Osteoblast (primary cell): ENCODE results near the gene IFRD2. TPM values are rescaled to one million over a fixed set of nuclear protein-coding genes. Genes with fewer than 3 reads are reported as not detected.

Experiments used
- DNase-seq: peaks from one replicate; pipeline ENCODE4 v3.0.0; 2011; ENCODE audit warnings: low spot score, mixed read lengths; ENCODE audit not compliant: insufficient read length; ENCODE audit errors: missing footprints
- H2AFZ ChIP-seq: 2 replicates; pipeline ENCODE4 v1.6.0; 2011; ENCODE audit warnings: mild to moderate bottlenecking, low read length
- H3K27ac ChIP-seq: 2 replicates; pipeline ENCODE4 v1.5.1; 2011; ENCODE audit warnings: mild to moderate bottlenecking, low read depth, low read length, moderate library complexity
- H3K27me3 ChIP-seq: 2 replicates; pipeline ENCODE4 v1.6.0; 2012; ENCODE audit warnings: mild to moderate bottlenecking, control low read depth, inconsistent platforms, low read length, moderate library complexity; ENCODE audit not compliant: insufficient read depth
- H3K36me3 ChIP-seq: 2 replicates; pipeline ENCODE4 v1.5.1; 2011; ENCODE audit warnings: mild to moderate bottlenecking, low read length, control low read depth, moderate library complexity; ENCODE audit not compliant: insufficient read depth
- H3K4me1 ChIP-seq: 2 replicates; pipeline ENCODE4 v1.5.1; 2011; ENCODE audit warnings: mild to moderate bottlenecking, low read length, control low read depth, moderate library complexity; ENCODE audit not compliant: insufficient read depth
- H3K4me2 ChIP-seq: 2 replicates; pipeline ENCODE4 v1.6.0; 2011; ENCODE audit warnings: mild to moderate bottlenecking, low read length; ENCODE audit not compliant: insufficient read depth
- H3K4me3 ChIP-seq: fragments of 200-600 bp; sonication (generic); 3 replicates; pipeline ENCODE4 v1.5.1; 2012; ENCODE audit warnings: mild to moderate bottlenecking, low read length, inconsistent platforms; ENCODE audit not compliant: insufficient read depth
- H3K79me2 ChIP-seq: 2 replicates; pipeline ENCODE4 v1.6.0; 2012; ENCODE audit warnings: mild to moderate bottlenecking, low read length, control low read depth, inconsistent platforms; ENCODE audit not compliant: insufficient read depth
- H3K9me3 ChIP-seq: 2 replicates; pipeline ENCODE4 v1.5.1; 2011; ENCODE audit warnings: low read depth, low read length, control low read depth
- H4K20me1 ChIP-seq: 2 replicates; pipeline ENCODE4 v1.6.0; 2012; ENCODE audit warnings: mild to moderate bottlenecking, low read length, control low read depth; ENCODE audit not compliant: insufficient read depth
- total RNA-seq: library from RNA; depleted of rRNA; stranded (reverse); fragments of >200 nt; gene quantifications from 2 replicates; pipeline ENCODE4 v1.2.3, GENCODE V29; 2012
- TF ChIP-seq, protein P1 (sequence below): IDR thresholded peaks from 2 replicates; pipeline ENCODE4 v1.5.1; 2011; ENCODE audit warnings: mild to moderate bottlenecking, low read depth, low read length, moderate library complexity; ENCODE audit errors: extremely low read depth

IFRD2 gene
- total RNA-seq, 1 donor, result 65.1 TPM

DNA sequence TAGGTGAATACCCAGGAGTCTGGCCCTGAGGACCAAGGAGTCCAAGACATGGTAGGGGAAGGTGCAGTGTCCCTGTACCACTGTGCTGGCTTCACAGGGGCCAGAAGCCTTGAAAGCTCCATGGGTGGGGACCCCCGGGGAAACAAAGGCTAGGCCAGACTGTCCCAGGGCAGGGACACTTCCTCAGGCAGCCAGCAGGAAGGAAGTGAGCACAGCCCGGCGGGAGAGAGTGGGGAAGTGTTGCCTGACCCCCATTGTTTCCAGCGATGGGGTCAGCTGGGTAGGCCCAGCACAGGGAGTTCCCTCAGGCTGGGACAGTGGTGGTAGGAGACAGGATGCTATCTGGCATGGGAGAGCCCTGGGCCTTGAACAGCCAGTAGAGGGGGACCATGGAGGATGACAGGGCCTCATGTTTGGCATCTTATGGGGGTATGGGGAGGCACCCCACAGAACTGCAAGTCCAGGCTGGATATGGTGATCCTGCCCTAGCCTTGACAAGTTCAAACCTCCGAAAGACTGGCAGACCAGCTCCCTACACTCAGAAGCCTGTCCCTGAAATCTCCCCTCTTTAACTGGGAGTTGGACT lies 31.5 kb upstream of the IFRD2 start:
- Histone ChIP-seq H3K27me3 (no peaks in the 10 kb centered on the region), H3K27ac (no peak overlapping the region), H4K20me1 (peaks cover 25% of the 10 kb centered on the region), H2AFZ (no peak overlapping the region), H3K9me3 (no peaks in the 10 kb centered on the region), H3K79me2 (peaks cover 42% of the 10 kb centered on the region), H3K4me2 (no peak overlapping the region), H3K4me1 (peaks cover 26% of the 10 kb centered on the region), H3K4me3 (no peak overlapping the region), H3K36me3 (peaks cover 23% of the 10 kb centered on the region)
- TF ChIP-seq, protein P1, sequence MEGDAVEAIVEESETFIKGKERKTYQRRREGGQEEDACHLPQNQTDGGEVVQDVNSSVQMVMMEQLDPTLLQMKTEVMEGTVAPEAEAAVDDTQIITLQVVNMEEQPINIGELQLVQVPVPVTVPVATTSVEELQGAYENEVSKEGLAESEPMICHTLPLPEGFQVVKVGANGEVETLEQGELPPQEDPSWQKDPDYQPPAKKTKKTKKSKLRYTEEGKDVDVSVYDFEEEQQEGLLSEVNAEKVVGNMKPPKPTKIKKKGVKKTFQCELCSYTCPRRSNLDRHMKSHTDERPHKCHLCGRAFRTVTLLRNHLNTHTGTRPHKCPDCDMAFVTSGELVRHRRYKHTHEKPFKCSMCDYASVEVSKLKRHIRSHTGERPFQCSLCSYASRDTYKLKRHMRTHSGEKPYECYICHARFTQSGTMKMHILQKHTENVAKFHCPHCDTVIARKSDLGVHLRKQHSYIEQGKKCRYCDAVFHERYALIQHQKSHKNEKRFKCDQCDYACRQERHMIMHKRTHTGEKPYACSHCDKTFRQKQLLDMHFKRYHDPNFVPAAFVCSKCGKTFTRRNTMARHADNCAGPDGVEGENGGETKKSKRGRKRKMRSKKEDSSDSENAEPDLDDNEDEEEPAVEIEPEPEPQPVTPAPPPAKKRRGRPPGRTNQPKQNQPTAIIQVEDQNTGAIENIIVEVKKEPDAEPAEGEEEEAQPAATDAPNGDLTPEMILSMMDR, result no peak
- DNase-seq, result no peak

DNA sequence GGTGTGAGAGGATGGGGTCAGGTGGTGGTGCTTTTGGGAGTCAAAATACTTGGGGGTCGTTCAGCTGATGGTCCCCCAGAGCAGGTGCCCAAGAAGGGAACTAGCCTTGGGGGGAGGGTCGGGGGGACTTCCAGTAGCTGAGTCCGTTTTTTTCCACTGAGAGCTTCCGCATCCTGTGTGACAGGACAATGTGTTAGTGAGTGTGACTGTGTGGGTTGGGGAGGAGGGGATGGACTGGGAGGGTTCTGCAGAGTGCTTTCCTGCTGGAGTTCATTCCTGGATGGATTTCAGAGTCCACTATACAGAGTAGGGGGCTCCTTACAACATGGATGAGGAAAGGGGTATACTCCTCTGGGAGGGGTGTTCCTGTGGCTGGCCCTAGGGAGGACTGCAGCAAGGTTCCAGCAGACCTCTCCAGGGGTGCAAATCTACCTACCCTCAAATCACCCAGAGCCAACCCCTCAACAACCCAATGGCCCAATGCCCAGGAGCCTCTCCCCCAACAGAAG lies 30.9 kb upstream of the IFRD2 start:
- Histone ChIP-seq H3K27me3 (no peaks in the 10 kb centered on the region), H3K4me3 (no peak overlapping the region), H3K9me3 (no peaks in the 10 kb centered on the region), H3K79me2 (peaks cover 48% of the 10 kb centered on the region), H3K4me1 (peaks cover 21% of the 10 kb centered on the region), H4K20me1 (peaks cover 31% of the 10 kb centered on the region), H3K36me3 (peaks cover 29% of the 10 kb centered on the region), H3K27ac (no peak overlapping the region), H3K4me2 (no peak overlapping the region), H2AFZ (no peak overlapping the region)
- TF ChIP-seq, protein P1, result no peak
- no peak for DNase-seq

DNA sequence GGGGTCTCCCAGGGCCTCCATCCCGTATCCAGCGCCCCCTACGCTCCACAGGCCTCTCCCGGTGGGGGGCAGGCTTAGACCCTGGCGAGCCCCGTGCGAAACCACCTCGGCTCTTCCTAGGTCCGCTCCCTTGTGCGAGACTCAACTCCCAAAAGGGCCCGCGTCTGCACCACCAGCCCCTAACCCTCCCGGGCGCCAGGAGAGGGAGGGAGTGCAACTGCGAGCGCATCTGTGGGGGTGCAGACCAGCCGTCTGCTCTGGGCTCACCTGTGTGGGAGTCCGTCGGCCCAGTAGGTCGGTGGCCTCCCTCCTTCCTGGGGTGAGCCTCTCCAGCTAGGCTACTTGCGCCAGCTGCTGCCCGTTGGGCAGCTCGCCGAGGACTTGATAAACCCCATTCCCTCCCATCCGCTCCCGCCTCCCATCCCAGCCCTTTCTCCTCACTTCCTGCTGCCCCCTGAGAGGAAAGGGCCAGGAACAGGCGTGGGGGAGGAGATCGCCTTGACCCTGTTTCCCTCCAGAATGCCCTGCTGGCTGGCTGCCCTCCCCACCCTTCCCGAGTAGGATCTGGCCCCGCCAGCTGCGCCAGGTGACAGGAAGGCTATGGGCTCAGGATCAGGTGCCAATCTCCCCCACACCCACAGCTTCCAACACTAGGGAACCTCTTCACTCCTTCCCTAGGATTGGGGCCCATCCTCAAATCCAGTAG lies 30.3 kb upstream of the IFRD2 start, which contains the start of gene HYAL2:
Gene HYAL2 (minus strand): TSS at position 360 of the 706 bp plus-strand sequence. CDS start 2,256 bp downstream, outside the sequence.
- Histone ChIP-seq H3K4me2 (peak within 1 kb of the TSS; percentile 99), H3K36me3 (peaks cover 35% of the 10 kb centered on the region), H3K4me3 (peak within 1 kb of the TSS; percentile 91), H2AFZ (peak within 1 kb of the TSS; percentile 99), H3K9me3 (no peaks in the 10 kb centered on the region), H3K27me3 (no peaks in the 10 kb centered on the region), H3K27ac (peak within 1 kb of the TSS; percentile 99), H3K4me1 (peaks cover 20% of the 10 kb centered on the region), H4K20me1 (peaks cover 34% of the 10 kb centered on the region), H3K79me2 (peaks cover 45% of the 10 kb centered on the region)
- TF ChIP-seq, protein P1, result no peak
- peak; percentile 66 for DNase-seq

DNA sequence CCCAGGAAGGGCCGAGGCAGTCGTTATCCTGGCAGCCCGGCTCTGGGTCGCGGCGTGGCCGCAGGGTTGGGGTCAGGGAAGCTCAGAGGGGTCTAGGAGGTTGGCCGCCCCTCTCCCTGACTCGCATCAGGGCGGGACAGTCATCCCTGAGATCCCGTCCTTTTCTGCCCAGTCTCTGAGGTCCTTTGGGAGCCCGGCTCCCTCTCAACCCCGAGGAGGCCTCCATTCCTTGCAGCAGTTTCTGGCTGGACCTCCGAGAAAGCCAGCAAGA lies 29.8 kb upstream of the IFRD2 start:
- DNase-seq, result peak; percentile 62
- Histone ChIP-seq H3K4me2 (peak overlapping the region; percentile 99), H4K20me1 (peaks cover 37% of the 10 kb centered on the region), H3K36me3 (peaks cover 38% of the 10 kb centered on the region), H3K4me3 (peak overlapping the region; percentile 91), H2AFZ (peak overlapping the region; percentile 89), H3K9me3 (no peaks in the 10 kb centered on the region), H3K79me2 (peaks cover 41% of the 10 kb centered on the region), H3K4me1 (peaks cover 15% of the 10 kb centered on the region), H3K27me3 (no peaks in the 10 kb centered on the region), H3K27ac (no peak overlapping the region)
- TF ChIP-seq, protein P1, result no peak
